ENCODE measurements around the gene SERPINA3. TPM values are rescaled to one million over a fixed set of nuclear protein-coding genes. Genes with fewer than 3 reads are reported as not detected.

The SERPINA3 gene
- 0.17 TPM in 1 of 2 replicates, not detected in the other for total RNA-seq (2021)
- Bru-seq, nascent RNA, result not detected
- not detected for BruChase-seq, experiment 1, labeled RNA remaining after a 2-hour chase
- BruChase-seq, experiment 2, labeled RNA remaining after a 6-hour chase, result not detected
- long read RNA-seq, result 0 reads

GRCh38 chr14:94612174-94612573 lies at the start of gene SERPINA3:
SERPINA3 (plus strand) TSS chr14:94612391; CDS start chr14:94614442, 2,051 bp downstream.
- intact Hi-C loops (cut with micrococcal nuclease; ENCODE audit: unreplicated experiment), result no loop called here
- TF ChIP-seq EZH2 (IDR thresholded peaks at IDR 0.05; ENCODE audit: borderline replicate concordance, low read depth, low read length, poor library complexity, severe bottlenecking), result no peak
- no peak for TF ChIP-seq CTCF (conservative IDR thresholded peaks at IDR 0.05; ENCODE audit: low read depth, low read length)
- Histone ChIP-seq H3K4me1 (ENCODE audit: insufficient read depth, low read length, poor library complexity, severe bottlenecking) (no peaks in the 10 kb centered on the region), H3K4me3 (ENCODE audit: low read depth, low read length, poor library complexity, severe bottlenecking) (no peak within 1 kb of the TSS), H3K27me3 (replicated peaks; ENCODE audit: insufficient read depth, low read depth, low read length, poor library complexity) (no peaks in the 10 kb centered on the region), H3K27ac (ENCODE audit: low read depth, low read length, poor library complexity, severe bottlenecking) (no peak within 1 kb of the TSS), H3K9me3 (ENCODE audit: low read depth, low read length, poor library complexity, severe bottlenecking) (no peaks in the 10 kb centered on the region), H3K36me3 (ENCODE audit: insufficient read depth, low read length, poor library complexity, severe bottlenecking) (no peaks in the 10 kb centered on the region)
- ChIA-PET POLR2A (ENCODE audit: low non-redundant PET) (interaction anchor here (0.6 kb wide), 1 partner anchor 1043 kb away, joined by 3 read pairs; no protein-coding TSS in a partner anchor), CTCF (no interaction called here)
- no peak for DNase-seq (ENCODE audit: low spot score)
- BruUV-seq (replicated peaks), result no TSS peak

DNA sequence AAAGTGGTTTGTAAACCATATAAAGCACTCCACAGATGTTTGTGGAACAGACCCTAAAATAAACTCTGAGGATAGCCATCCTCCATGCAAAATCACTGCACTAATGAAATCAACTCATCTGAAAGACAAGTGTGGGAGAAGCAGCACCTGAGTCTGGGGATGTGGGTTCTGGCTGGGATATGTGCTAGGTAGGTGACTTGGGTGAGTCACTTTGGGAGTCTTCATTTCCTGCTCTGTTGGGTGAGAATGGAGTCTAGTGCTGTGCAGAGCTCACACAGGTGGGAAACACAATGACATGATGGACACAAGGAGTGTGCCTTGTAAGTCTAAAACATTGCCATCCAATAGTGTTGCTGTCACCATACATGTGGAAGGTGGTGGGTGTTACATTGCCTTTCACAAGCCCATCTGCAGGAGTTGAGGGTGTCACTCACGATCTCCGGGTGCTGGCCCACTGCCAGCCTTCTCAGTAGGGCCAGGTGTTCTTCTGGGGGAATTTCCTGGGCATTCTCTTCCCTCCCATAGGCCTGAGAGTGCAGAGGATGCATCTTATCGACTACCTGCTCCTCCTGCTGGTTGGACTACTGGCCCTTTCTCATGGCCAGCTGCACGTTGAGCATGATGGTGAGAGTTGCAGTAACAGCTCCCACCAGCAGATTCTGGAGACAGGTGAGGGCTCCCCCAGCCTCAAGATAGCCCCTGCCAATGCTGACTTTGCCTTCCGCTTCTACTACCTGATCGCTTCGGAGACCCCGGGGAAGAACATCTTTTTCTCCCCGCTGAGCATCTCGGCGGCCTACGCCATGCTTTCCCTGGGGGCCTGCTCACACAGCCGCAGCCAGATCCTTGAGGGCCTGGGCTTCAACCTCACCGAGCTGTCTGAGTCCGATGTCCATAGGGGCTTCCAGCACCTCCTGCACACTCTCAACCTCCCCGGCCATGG lies 49.0 kb upstream of the SERPINA3 start:
- intact Hi-C loops (cut with micrococcal nuclease; ENCODE audit: unreplicated experiment), result no loop called here
- DNase-seq (ENCODE audit: low spot score), result no peak
- no peaks in the 10 kb centered on the region for H3K4me1 ChIP-seq (ENCODE audit: insufficient read depth, low read length, poor library complexity, severe bottlenecking)
- CTCF ChIA-PET, result no interaction called here
- no peak overlapping the region for H3K27ac ChIP-seq (ENCODE audit: low read depth, low read length, poor library complexity, severe bottlenecking)
- H3K27me3 ChIP-seq (replicated peaks; ENCODE audit: insufficient read depth, low read depth, low read length, poor library complexity), result no peaks in the 10 kb centered on the region
- no peak overlapping the region for H3K4me3 ChIP-seq (ENCODE audit: low read depth, low read length, poor library complexity, severe bottlenecking)
- BruUV-seq (replicated peaks), result no TSS peak
- no peak for TF ChIP-seq CTCF (conservative IDR thresholded peaks at IDR 0.05; ENCODE audit: low read depth, low read length)
- TF ChIP-seq EZH2 (IDR thresholded peaks at IDR 0.05; ENCODE audit: borderline replicate concordance, low read depth, low read length, poor library complexity, severe bottlenecking), result no peak
- no peaks in the 10 kb centered on the region for H3K9me3 ChIP-seq (ENCODE audit: low read depth, low read length, poor library complexity, severe bottlenecking)
- no peaks in the 10 kb centered on the region for H3K36me3 ChIP-seq (ENCODE audit: insufficient read depth, low read length, poor library complexity, severe bottlenecking)
- POLR2A ChIA-PET (ENCODE audit: low non-redundant PET), result no interaction called here

GRCh38 chr14:94564381-94564780 lies 47.8 kb upstream of the SERPINA3 start:
- POLR2A ChIA-PET (ENCODE audit: low non-redundant PET), result no interaction called here
- no peak overlapping the region for H3K27ac ChIP-seq (ENCODE audit: low read depth, low read length, poor library complexity, severe bottlenecking)
- CTCF ChIA-PET, result no interaction called here
- H3K4me3 ChIP-seq (ENCODE audit: low read depth, low read length, poor library complexity, severe bottlenecking), result no peak overlapping the region
- H3K36me3 ChIP-seq (ENCODE audit: insufficient read depth, low read length, poor library complexity, severe bottlenecking), result no peaks in the 10 kb centered on the region
- no TSS peak for BruUV-seq (replicated peaks)
- no peaks in the 10 kb centered on the region for H3K4me1 ChIP-seq (ENCODE audit: insufficient read depth, low read length, poor library complexity, severe bottlenecking)
- intact Hi-C loops (cut with micrococcal nuclease; ENCODE audit: unreplicated experiment), result no loop called here
- DNase-seq (ENCODE audit: low spot score), result no peak
- no peak for TF ChIP-seq EZH2 (IDR thresholded peaks at IDR 0.05; ENCODE audit: borderline replicate concordance, low read depth, low read length, poor library complexity, severe bottlenecking)
- TF ChIP-seq CTCF (conservative IDR thresholded peaks at IDR 0.05; ENCODE audit: low read depth, low read length), result no peak
- no peaks in the 10 kb centered on the region for H3K9me3 ChIP-seq (ENCODE audit: low read depth, low read length, poor library complexity, severe bottlenecking)
- no peaks in the 10 kb centered on the region for H3K27me3 ChIP-seq (replicated peaks; ENCODE audit: insufficient read depth, low read depth, low read length, poor library complexity)
